HG03439 (cell line): ENCODE measurements around the gene OR13C2.
"Not testable (repeated sequence)": the region's sequence is repeated elsewhere in the genome, so short reads cannot be mapped to it uniquely, and the experiment has no call there.

Experiments used
- ATAC-seq: cut with Tn5 transposase; IDR thresholded peaks from one replicate; pipeline ENCODE4 v1.9.1; 2021; ENCODE audit warnings: mild to moderate bottlenecking, moderate library complexity; ENCODE audit not compliant: unreplicated experiment

Gene OR13C2, protein sequence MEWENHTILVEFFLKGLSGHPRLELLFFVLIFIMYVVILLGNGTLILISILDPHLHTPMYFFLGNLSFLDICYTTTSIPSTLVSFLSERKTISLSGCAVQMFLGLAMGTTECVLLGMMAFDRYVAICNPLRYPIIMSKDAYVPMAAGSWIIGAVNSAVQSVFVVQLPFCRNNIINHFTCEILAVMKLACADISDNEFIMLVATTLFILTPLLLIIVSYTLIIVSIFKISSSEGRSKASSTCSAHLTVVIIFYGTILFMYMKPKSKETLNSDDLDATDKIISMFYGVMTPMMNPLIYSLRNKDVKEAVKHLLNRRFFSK

DNA sequence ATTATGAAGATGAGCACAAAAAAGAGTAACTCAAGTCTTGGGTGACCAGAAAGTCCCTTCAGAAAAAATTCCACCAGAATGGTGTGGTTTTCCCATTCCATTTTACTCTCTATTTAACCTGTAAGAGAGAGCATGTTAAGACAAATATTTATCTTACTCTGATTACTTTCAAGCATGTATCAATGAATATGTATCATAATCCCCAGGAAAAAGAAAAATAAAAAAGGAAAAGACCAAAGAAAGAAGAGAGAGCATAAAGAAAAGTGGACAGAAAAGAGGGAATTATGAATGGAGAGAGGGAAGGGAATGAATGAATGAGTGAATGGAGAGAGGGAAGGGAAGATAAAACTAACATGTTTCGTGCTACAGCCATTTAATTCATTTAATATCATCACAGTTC is at the start of gene OR13C2:
TSS of gene OR13C2 (minus strand) at position 101 of the 400 bp plus-strand sequence. CDS start at position 101, 0 bp downstream.
- not testable (repeated sequence) for ATAC-seq

DNA sequence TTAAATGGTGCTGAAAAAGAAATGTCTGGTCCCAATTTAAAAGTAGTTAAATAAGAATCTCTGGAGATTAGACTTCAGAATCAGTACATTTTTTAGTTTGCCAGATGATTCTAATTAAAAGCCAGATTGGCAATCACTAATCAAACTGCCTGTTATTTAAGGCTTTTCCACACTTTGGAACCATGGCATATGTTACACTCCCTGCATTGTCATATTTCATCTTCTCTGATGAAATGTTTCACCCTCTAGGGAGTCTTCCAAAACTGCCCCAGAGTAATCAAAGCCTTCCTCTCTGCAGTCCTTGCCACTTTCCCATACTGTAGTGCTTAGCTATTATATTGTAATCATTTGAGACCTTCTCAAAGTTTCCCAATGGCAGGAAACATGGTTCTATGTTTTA is 30.0 kb upstream of the OR13C2 start:
- no peak for ATAC-seq

DNA sequence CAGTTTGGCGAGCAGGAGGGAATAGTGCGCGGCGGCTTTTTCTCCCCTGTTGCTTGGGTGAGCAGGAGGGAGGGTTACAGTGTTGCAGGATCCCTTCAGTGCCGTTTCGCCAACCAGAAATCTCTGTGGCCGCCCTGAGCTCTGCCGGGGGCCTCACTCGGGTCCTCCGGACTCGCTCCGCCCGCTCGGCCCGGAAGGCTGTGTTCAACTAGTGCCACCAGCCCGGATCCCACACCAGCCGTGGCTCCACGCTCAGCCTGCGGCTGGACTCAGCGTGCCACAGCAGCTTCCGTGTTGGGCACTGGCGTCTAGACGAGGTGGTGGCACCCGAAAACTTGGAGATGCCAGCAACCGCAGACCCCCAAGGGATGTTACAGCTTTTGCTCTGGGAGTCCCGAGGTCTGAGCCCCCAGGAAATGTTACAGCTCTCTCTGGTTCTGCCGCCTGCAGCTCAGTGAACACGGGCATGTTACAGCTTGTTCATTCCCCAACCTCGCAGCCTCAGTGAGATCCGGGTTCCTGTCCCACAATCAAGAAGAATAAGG is 28.6 kb upstream of the OR13C2 start:
- no peak for ATAC-seq

DNA sequence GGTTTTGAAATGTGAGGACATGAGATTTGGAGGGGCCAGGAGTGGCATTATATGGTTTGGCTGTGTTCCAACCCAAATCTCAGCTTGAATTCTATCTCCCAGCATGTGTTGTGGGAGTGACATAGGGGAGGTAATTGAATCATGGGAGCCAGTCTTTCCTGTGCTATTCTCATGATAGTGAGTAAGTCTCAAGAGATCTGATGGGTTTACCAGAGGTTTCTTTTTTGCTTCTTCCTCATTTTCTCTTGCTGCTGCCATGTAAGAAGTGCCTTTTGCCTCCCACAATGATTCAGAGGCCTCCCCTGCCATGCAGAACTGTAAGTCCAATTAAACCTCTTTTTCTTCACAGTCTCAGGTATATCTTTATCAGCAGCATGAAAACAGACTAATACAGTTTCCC is 20.5 kb upstream of the OR13C2 start:
- ATAC-seq, result not testable (repeated sequence)

DNA sequence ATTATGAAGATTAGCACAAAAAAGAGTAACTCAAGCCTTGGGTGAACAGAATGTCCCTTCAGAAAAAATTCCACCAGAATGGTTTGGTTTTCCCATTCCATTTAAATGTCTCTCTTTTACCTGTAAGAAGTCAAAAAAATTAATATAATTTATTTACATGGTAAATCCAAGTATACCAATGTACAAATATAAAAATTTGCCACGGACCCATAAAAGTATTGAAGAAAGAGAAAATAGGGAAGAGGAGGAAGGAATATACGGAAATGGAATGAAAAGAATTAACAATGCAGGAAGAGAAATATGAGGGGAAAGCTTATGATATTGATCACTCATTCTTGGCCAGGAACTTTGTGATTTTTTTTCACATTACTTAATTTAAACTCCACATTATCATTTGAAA is 12.7 kb upstream of the OR13C2 start, which contains the start of gene OR13C9:
TSS of gene OR13C9 (minus strand) at position 101 of the 400 bp plus-strand sequence. CDS start at position 101, 0 bp downstream.
- ATAC-seq, result no peak

DNA sequence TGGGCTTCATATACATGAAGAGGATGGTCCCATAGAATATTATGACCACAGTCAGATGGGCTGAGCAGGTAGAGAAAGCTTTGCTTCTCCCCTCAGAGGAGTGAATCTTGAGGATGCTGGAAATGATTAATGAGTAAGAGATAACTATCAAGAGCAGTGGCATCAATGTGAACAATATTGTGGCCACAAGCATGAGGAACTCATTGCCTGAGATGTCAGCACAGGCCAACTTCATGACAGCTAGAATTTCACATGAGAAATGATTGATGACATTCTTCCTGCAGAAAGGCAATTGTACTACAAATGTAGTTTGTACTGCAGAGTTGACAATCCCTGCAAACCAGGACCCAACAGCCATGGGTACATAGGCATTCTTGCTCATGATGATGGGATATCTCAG is 12.0 kb upstream of the OR13C2 start:
- ATAC-seq, result no peak

DNA sequence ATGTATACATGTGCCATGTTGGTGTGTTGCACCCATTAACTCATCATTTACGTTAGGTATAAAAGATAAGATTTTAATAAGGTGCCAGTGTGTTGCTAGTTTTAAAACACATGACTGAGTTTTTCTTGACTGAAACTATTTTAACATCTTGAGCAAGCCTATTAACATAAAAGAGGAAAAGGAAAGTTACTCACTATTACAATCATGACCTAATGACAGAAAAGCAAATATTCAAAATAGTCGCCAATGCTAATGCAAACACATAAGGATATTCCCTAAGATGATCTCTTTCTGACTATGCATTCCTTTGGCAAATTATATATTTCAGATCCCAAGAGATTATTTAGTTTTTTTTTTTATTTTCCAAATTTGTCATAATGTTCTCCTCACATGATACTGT is 5.8 kb upstream of the OR13C2 start:
- no peak for ATAC-seq

DNA sequence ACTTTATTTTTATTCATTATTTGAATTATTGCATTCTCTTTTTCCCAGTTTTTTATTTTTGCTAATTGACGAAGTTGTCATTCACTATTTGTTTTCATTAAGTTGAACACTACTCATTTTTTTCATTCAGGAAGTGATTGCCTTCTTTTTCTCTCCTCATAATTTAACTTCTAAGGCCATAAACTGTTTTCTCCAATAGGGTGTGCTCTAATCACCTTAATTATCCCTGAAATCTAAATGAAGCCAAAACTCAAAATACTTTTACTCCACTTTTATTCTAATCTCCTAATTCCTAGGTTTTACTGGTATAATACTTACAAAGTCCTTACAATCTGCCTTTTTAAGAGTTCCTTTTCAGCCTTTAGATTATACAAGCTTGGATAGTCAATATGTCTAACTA is 2.9 kb upstream of the OR13C2 start:
- no peak for ATAC-seq

DNA sequence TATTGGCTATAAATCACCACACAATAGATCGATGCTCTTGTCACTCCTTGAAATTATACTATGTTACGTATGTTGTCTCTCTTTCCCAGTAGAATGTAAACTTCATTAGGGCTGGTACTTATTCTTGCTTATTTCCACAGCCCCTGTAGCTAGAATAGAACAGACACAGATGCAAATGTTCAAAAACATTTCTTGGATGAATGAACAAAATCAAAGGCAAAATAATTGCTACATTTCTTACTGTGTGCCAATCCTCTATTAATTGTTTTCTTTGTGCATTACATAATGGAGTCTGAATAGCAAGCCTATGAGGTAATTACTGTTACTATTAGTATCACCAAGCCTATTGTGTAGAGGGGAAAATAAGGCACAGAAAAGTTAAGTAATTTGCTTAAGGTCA is 725 bp upstream of the OR13C2 start:
- no peak for ATAC-seq

DNA sequence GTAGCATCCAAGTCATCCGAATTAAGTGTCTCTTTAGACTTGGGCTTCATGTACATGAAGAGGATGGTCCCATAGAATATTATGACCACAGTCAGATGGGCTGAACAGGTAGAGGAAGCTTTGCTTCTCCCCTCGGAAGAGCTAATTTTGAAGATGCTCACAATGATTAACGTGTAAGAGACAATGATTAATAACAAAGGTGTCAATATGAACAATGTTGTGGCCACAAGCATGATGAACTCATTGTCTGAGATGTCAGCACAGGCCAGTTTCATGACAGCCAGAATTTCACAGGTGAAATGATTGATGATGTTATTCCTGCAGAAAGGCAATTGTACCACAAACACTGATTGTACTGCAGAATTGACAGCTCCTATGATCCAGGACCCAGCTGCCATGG is 626 bp downstream of the OR13C2 start:
- ATAC-seq, result no peak

DNA sequence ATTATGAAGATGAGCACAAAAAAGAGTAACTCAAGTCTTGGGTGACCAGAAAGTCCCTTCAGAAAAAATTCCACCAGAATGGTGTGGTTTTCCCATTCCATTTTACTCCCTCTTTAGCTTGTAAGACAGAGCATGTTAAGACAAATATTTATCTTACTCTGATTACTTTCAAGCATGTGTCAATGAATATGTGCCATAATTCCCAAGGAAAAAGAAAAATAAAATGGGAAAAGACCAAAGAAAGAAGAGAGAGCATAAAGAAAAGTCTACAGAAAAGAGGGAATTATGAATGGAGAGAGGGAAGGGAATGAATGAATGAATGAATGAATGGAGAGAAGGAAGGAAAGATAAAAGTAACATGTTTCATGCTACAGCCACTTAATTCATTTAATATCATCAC is 6.1 kb downstream of the OR13C2 start, which contains the start of gene OR13C5:
TSS of gene OR13C5 (minus strand) at position 101 of the 400 bp plus-strand sequence. CDS start at position 101, 0 bp downstream.
- ATAC-seq, result not testable (repeated sequence)

DNA sequence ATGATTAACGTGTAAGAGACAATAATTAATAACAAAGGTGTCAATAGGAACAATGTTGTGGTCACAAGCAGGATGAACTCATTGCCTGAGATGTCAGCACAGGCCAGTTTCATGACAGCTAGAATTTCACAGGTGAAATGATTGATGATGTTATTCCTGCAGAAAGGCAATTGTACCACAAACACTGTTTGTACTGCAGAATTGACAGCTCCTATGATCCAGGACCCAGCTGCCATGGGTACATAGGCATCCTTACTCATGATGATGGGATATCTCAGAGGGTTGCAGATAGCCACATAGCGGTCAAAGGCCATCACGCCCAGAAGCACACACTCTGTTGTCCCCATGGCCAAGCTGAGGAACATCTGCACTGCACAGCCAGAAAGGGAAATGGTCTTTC is 6.7 kb downstream of the OR13C2 start:
- ATAC-seq, result not testable (repeated sequence)

DNA sequence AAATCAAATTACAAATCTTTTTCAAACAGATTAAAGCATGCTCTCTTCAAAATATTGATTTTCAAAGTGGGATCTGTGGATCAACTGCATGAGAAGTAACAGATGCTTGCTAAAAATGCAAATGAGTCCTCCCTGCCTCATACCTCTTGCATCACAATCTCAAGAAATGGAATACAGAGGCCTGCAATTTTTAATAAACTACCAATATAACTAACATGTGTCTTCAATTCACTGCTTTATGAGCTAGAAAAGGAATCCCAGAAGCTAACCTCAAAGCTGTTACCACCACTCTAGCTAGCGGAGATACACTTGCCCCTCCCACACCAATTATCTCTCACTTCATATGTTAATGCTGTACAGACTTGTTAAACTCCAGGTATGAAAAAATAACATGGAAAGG is 15.8 kb downstream of the OR13C2 start:
- ATAC-seq, result no peak

DNA sequence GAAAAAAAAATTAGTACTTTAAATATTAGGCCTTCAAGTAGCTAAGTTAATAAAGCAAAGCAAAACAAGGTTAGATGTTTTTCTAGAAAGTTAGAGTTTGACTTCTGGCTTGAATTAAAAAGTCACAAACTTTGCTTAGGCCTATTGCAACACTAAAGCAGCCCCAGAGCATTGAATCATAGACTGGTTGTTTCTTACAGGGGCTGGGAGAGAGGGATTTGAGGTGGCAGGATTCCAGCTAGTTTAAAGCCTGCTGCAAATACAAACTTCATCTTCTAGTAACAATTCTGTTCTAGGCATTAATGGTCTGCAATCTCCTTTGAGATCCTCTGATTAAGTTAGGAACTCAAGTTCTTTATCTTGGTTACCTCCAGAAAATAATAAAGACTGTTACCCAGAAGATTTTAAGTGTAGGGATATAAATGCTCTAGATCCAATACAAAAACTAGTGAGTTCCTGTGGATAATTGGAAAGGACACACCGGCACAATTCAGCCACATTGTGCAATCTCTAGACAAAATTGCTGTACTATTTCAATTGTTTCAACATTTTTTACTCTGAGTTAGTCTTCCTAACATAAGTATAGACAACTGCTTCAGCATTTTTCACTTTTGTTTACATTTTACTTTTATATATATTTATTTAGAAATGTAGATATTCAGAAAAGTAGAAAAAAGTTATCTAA is 18.8 kb downstream of the OR13C2 start:
- no peak for ATAC-seq

DNA sequence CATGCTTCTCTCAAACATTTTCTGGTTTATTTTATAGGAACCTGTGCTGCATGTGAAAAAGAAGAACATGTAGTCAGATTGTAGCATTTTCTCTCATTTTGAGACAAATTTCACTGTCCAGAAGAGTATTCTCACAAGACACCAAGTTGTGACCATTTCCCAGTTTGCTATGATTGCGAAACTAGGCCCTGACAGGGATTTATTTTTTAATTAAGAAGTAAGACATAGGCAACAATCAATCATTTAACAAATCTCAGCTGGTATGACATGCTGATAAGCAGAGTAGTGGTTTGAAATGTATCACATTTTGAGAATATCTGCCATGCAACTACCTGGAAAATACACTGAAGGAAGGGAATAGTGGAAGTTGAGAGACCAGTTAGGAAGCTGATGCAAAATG is 24.9 kb downstream of the OR13C2 start:
- no peak for ATAC-seq

DNA sequence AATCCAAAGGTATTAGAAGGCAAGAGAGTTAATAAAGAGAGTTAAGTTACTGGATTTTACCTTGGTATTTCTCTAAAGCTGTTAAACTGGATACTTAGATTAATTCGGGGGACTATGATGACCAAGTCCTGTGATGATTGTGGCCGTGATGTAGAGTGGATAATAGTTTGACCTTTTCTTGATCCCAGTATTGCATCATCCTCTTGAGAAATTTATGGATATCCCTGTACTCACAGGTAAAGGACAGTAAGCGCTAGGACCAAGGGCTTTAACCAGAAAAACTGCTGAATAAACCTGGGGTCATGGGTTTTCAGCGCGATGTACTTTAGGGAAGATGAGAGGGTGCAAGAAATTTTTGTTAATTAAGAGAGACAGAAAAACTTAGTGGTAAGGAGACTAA is 28.2 kb downstream of the OR13C2 start:
- ATAC-seq, result no peak

DNA sequence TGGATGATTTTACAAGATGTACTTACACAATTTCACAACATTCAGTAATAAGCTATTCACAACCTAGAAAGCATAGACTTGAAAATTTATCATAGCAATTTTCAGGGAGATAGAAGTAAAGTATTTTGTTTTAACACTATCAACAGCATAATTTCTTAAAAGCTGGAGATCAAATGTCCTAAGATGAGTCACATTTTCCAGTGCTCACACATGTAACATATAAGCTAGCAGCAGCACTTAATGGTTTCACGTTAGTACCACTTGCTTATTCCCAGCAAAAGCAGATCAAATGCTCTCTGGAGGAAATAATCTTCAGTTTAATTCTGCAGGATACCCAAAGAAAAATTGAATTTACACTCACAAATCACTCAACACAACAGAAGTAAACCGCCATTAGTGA is 30.0 kb downstream of the OR13C2 start:
- no peak for ATAC-seq

DNA sequence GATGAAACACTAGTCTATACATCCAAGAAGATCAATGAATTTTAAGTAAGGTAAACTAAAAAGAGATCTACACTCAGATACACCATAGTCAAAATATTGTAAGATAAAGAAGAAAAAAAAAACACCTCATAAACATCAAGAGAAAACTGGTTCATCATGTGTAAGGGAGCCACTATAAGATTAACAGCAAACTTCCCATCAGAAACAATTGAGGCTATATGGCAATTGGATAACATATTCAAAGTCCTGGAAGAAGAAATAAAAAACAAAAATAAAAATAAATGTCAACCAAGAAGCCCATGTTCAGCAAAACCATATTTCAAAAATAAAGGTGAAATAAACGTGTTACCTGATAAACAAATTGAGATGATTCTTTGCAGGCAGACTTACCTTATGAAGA is 32.8 kb downstream of the OR13C2 start:
- no peak for ATAC-seq

DNA sequence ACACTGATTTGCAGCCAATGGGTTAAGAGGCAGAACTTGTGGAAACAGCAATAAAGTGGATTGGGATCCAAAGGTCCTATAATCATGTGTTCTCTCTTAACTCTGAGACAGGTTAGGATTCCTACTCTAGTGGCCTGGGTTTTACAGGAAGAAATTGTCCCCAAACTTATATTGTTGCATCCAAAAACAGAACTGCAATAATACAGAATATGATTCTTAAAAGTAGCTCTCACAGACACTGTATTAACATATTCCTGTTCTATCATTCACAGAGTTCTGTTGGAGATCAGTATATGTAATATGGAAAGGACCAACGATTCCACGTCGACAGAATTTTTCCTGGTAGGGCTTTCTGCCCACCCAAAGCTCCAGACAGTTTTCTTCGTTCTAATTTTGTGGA is 36.6 kb downstream of the OR13C2 start, which contains the start of gene OR13C8:
TSS of gene OR13C8 (plus strand) at position 301 of the 400 bp plus-strand sequence. CDS start at position 301, 0 bp downstream.
- ATAC-seq, result no peak

DNA sequence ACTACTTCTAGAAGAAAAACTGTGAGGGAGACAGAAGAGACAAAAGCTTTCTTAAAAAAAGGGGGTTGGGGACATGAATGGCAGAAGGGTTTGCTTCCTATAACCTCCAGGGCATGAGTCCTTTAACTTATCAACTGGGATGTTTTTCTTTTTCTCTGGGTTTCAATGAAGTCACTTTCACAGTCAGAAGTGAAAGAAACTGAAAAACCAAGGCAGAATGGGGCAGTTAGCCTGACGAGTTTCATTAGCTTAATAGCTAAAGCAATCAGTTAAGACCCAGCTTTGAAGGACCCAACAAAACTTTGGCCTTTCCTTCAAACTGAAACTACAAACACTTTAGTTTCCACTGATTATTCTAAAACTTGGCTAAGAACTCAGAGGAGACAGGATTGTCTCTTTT is 41.1 kb downstream of the OR13C2 start:
- no peak for ATAC-seq

DNA sequence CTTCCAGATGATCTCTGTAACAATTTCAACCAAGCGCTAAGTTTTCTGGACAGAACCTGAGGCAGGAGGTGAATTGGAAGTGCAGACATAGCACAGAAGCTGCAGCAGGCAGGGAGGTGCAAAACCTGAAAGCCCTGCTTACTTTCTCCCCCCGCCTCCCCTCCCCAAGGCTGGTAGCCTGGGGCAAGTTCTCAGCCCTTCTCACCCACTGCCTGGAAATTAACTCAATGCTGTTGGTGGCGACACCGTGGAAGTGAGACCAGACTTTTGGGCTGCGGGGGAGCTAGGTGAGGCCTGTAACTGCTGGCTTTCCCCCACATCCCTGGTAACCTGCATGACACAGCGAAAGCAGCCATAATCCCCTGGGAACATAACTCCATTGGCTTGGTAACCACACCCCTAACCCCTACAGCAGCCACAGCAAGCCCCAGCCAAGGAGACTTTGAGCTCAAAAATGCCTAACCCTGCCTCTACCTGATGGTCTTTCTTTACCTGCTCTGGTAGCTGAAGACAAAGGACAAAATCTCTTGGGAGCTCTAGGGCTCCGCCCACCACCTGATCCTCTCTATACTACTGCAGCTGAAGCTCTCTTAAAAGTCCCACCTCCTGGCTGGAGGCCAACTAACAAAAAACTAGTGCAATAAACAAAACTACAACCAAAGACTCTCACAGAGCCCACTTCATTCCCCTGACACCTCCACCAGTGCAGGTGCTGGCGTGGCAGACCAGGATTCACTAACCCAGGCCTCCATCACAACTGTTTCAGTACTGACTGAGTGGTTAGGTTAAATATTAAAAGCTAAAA is 48.4 kb downstream of the OR13C2 start:
- ATAC-seq, result no peak
